ENCODE data around the gene BRD2.

DNA sequence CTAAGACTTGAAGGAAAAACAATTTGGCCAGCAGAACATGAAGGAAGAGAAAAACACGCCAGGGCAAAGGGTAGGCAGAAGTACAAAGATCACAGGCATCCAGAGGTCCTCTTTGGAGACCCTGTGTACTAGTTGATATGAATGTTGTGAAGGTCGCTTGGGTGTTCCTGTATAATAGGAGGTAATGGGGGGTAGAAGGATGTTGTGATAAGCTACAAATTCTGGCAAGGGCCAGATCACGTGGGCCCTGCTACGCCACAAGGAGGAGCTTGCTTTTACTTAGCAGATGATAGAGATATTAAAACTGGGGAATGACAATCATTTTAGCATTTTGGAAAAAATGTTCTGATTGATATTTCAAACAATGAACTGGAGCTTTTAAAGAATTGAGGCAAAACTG, 14.6 kb upstream of the BRD2 start:
- TF ChIP-seq, protein P1, sequence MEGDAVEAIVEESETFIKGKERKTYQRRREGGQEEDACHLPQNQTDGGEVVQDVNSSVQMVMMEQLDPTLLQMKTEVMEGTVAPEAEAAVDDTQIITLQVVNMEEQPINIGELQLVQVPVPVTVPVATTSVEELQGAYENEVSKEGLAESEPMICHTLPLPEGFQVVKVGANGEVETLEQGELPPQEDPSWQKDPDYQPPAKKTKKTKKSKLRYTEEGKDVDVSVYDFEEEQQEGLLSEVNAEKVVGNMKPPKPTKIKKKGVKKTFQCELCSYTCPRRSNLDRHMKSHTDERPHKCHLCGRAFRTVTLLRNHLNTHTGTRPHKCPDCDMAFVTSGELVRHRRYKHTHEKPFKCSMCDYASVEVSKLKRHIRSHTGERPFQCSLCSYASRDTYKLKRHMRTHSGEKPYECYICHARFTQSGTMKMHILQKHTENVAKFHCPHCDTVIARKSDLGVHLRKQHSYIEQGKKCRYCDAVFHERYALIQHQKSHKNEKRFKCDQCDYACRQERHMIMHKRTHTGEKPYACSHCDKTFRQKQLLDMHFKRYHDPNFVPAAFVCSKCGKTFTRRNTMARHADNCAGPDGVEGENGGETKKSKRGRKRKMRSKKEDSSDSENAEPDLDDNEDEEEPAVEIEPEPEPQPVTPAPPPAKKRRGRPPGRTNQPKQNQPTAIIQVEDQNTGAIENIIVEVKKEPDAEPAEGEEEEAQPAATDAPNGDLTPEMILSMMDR (conservative IDR thresholded peaks at IDR 0.05): no peak
- no peak for TF ChIP-seq EZH2 (IDR thresholded peaks at IDR 0.05; ENCODE audit: low read depth)

Data from PC-9 (cell line).